A673 (cell line): ENCODE measurements around the gene FGF14. TPM values are rescaled to one million over a fixed set of nuclear protein-coding genes. Genes with fewer than 3 reads are reported as not detected.

Experiments
- BruUV-seq: library from RNA; stranded (reverse); fragments of 400-500 nt; replicated peaks from 2 replicates; lab custom pipeline; 2021; lab: Mats Ljungman, UMichigan
- CTCF ChIA-PET: fragments of 300-600 bp; sonication (Branson Sonifier 250); formaldehyde crosslinking; loops from one replicate; lab custom pipeline; 2022; ENCODE audit warnings: antibody characterized with exemption; lab: Charles Lee
- POLR2A ChIA-PET: fragments of 300-600 bp; sonication (Branson Sonifier 250); formaldehyde crosslinking; loops from one replicate; lab custom pipeline; 2022; ENCODE audit warnings: antibody characterized with exemption; ENCODE audit not compliant: low non-redundant PET; lab: Charles Lee
- DNase-seq: peaks from one replicate; pipeline ENCODE4 v3.0.0-alpha.2; 2015; ENCODE audit warnings: low spot score
- H3K27ac ChIP-seq: fragments of 200-600 bp; sonication (generic); 2 replicates; pipeline ENCODE4 v1.5.1; 2016; ENCODE audit warnings: mixed run types, low read depth, mild to moderate bottlenecking, mixed read lengths, antibody characterized with exemption, low read length; ENCODE audit not compliant: poor library complexity, severe bottlenecking
- H3K27me3 ChIP-seq: fragments of 200-600 bp; sonication (generic); replicated peaks from 2 replicates; pipeline ENCODE4 v1.6.1; 2017; ENCODE audit warnings: mixed run types, low read depth, mild to moderate bottlenecking, mixed read lengths, antibody characterized with exemption, low read length; ENCODE audit not compliant: insufficient read depth, poor library complexity
- H3K36me3 ChIP-seq: fragments of 200-600 bp; sonication (generic); 2 replicates; pipeline ENCODE4 v1.6.1; 2016; ENCODE audit warnings: mixed run types, mild to moderate bottlenecking, mixed read lengths, antibody characterized with exemption, low read length; ENCODE audit not compliant: insufficient read depth, poor library complexity, severe bottlenecking
- H3K4me1 ChIP-seq: fragments of 200-600 bp; sonication (generic); 2 replicates; pipeline ENCODE4 v1.6.1; 2017; ENCODE audit warnings: mixed run types, mild to moderate bottlenecking, mixed read lengths, antibody characterized with exemption, low read length; ENCODE audit not compliant: insufficient read depth, poor library complexity, severe bottlenecking
- H3K4me3 ChIP-seq: fragments of 200-600 bp; sonication (generic); 2 replicates; pipeline ENCODE4 v1.5.1; 2016; ENCODE audit warnings: low read depth, mixed run types, mild to moderate bottlenecking, mixed read lengths, low read length; ENCODE audit not compliant: poor library complexity, severe bottlenecking
- H3K9me3 ChIP-seq: fragments of 200-600 bp; sonication (generic); 2 replicates; pipeline ENCODE4 v1.6.1; 2016; ENCODE audit warnings: mixed run types, low read depth, mild to moderate bottlenecking, mixed read lengths, antibody characterized with exemption, low read length; ENCODE audit not compliant: poor library complexity, severe bottlenecking
- EZH2 ChIP-seq: fragments of 200-600 bp; sonication (generic); IDR thresholded peaks from 2 replicates; pipeline ENCODE4 v1.6.1; 2017; ENCODE audit warnings: borderline replicate concordance, low read depth, mild to moderate bottlenecking, mixed read lengths, antibody characterized with exemption, low read length; ENCODE audit not compliant: poor library complexity, severe bottlenecking
- intact Hi-C: fragments of 100-400 bp; cut with micrococcal nuclease; formaldehyde crosslinking; loops from one replicate; pipeline ENCODE4 v1.10.0; 2022; ENCODE audit not compliant: unreplicated experiment
- total RNA-seq: library from RNA; stranded (reverse); gene quantifications from 2 replicates; pipeline ENCODE4 v1.2.3, GENCODE V29; 2021
- TF ChIP-seq, protein P1 (sequence below): fragments of 300-800, 200-600 bp; sonication (generic); conservative IDR thresholded peaks from 2 replicates; pipeline ENCODE4 v1.5.1; 2017; ENCODE audit warnings: low read depth, mild to moderate bottlenecking, antibody characterized with exemption, low read length, moderate library complexity, mixed read lengths

Gene FGF14
- total RNA-seq, 1 experiment from 2014 or later, result 19.7 TPM

DNA sequence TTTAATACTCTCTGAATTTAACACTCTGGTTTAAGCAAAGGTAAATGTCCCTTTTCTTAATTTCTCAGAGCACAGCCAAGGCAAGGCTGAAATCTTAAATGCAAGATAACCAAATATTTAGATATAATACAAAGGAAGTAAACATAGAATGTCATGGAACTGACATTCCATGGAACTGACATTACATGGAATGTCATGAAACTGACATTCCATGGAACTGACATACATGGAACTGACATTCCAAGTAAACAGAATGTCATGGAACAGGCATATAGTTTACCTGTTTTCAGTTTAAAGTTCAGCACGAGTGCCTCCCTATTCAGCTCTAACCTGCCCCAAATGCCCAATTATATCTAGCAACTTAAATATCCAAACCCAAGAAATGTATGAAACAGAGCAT is 21.8 kb downstream of the FGF14 start:
- TF ChIP-seq, protein P1, sequence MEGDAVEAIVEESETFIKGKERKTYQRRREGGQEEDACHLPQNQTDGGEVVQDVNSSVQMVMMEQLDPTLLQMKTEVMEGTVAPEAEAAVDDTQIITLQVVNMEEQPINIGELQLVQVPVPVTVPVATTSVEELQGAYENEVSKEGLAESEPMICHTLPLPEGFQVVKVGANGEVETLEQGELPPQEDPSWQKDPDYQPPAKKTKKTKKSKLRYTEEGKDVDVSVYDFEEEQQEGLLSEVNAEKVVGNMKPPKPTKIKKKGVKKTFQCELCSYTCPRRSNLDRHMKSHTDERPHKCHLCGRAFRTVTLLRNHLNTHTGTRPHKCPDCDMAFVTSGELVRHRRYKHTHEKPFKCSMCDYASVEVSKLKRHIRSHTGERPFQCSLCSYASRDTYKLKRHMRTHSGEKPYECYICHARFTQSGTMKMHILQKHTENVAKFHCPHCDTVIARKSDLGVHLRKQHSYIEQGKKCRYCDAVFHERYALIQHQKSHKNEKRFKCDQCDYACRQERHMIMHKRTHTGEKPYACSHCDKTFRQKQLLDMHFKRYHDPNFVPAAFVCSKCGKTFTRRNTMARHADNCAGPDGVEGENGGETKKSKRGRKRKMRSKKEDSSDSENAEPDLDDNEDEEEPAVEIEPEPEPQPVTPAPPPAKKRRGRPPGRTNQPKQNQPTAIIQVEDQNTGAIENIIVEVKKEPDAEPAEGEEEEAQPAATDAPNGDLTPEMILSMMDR, result no peak
- no peak for TF ChIP-seq EZH2
- no peaks in the 10 kb centered on the region for H3K36me3 ChIP-seq
- H3K9me3 ChIP-seq, result no peaks in the 10 kb centered on the region
- H3K4me3 ChIP-seq, result no peak overlapping the region
- CTCF ChIA-PET, result no interaction called here
- H3K27ac ChIP-seq, result no peak overlapping the region
- POLR2A ChIA-PET, result no interaction called here
- BruUV-seq, result no TSS peak
- peaks cover 6% of the 10 kb centered on the region for H3K4me1 ChIP-seq
- DNase-seq, result no peak
- no peaks in the 10 kb centered on the region for H3K27me3 ChIP-seq
- intact Hi-C loops, result no loop called here

DNA sequence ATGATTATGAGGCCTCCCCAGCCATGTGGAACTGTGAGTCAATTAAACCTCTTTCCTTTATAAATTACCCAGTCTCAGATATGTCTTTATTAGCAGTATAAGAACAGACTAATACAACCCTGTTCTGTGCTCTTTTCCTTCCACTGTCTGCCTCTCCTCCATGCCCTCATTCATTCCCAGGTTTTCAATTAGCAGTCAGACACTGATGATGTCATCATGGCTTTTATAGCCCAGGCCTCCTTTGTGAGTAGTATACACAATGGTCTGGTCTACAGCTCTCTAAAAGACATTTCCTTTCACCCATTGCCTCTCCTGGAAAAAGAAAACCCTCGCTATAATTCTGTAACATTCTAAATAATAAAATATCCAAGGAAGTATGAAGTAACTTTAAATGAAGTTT is 25.5 kb downstream of the FGF14 start:
- POLR2A ChIA-PET, result no interaction called here
- intact Hi-C loops, result no loop called here
- CTCF ChIA-PET, result no interaction called here

DNA sequence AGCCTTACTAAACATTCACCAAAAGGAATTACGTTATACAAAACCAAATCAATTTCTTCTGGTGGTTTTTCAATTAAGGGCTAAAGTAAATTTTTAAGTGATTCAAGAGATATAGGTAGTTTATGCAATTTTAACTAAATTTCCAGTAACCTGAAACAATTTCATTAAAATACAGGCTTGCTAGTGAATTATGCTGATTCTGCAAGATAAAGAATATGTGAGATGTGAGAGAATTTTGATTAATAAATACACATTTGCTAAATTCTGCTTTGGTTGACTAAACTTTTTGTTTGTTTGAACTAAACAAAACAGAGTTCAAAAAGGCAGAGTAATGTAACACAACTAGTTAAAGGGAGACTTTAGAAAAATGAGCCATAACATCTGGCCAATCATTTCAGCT is 27.1 kb downstream of the FGF14 start:
- no peaks in the 10 kb centered on the region for H3K27me3 ChIP-seq
- CTCF ChIA-PET, result no interaction called here
- no peak for DNase-seq
- TF ChIP-seq, protein P1, result no peak
- no peak for TF ChIP-seq EZH2
- no peaks in the 10 kb centered on the region for H3K36me3 ChIP-seq
- POLR2A ChIA-PET, result no interaction called here
- H3K9me3 ChIP-seq, result no peaks in the 10 kb centered on the region
- no peak overlapping the region for H3K4me3 ChIP-seq
- no peaks in the 10 kb centered on the region for H3K4me1 ChIP-seq
- BruUV-seq, result no TSS peak
- H3K27ac ChIP-seq, result no peak overlapping the region
- intact Hi-C loops, result no loop called here

More for the DNA sequence above, 25.5 kb downstream of the FGF14 start:
- DNase-seq, result no peak
- no peaks in the 10 kb centered on the region for H3K4me1 ChIP-seq
- no peaks in the 10 kb centered on the region for H3K27me3 ChIP-seq
- TF ChIP-seq, protein P1, result no peak
- no peak for TF ChIP-seq EZH2
- no peaks in the 10 kb centered on the region for H3K36me3 ChIP-seq
- no TSS peak for BruUV-seq
- no peak overlapping the region for H3K4me3 ChIP-seq
- no peaks in the 10 kb centered on the region for H3K9me3 ChIP-seq
- H3K27ac ChIP-seq, result no peak overlapping the region
